Keratinocyte (primary cell): ENCODE results near the gene PRIMA1.

Source experiments
- EZH2 ChIP-seq: IDR thresholded peaks from one replicate; pipeline ENCODE4 v1.6.1; 2012; ENCODE audit warnings: inconsistent platforms, mild to moderate bottlenecking, low read length, moderate library complexity
- TF ChIP-seq, protein P1 (sequence below), 3 experiments: IDR thresholded peaks in 1 of 3; conservative IDR thresholded peaks in 1 of 3; optimal IDR thresholded peaks in 1 of 3; 2 replicates in 2 of 3; 3 replicates in 1 of 3; pipeline versions ENCODE3 to v1.5.1; 2011; ENCODE audit warnings: low read length in 3 of 3, mild to moderate bottlenecking in 3 of 3, moderate library complexity in 2 of 3, control low read depth in 1 of 3, inconsistent platforms in 1 of 3; ENCODE audit not compliant: insufficient read depth in 2 of 3; ENCODE audit errors: extremely low read depth in 1 of 3

DNA sequence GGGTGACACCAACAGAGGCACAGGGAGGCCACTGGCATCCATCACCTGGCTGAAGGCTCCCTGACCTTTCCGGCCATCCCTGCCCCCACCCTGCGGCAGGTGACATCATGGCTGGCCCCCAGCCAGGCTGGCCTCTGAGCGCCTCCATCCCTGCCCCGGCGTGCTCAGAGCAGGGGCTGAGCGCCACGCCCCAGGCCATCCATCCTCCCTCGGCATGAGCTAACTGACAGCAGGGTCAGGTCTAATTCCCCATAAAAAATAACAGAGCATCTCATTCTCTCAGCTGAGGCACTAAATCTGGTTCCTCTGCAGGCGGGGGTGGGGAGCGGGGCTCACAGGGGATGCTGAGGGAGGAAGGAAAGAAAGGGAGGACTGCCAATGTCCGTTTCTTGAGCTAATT, 50.7 kb downstream of the PRIMA1 start:
- TF ChIP-seq, protein P1, sequence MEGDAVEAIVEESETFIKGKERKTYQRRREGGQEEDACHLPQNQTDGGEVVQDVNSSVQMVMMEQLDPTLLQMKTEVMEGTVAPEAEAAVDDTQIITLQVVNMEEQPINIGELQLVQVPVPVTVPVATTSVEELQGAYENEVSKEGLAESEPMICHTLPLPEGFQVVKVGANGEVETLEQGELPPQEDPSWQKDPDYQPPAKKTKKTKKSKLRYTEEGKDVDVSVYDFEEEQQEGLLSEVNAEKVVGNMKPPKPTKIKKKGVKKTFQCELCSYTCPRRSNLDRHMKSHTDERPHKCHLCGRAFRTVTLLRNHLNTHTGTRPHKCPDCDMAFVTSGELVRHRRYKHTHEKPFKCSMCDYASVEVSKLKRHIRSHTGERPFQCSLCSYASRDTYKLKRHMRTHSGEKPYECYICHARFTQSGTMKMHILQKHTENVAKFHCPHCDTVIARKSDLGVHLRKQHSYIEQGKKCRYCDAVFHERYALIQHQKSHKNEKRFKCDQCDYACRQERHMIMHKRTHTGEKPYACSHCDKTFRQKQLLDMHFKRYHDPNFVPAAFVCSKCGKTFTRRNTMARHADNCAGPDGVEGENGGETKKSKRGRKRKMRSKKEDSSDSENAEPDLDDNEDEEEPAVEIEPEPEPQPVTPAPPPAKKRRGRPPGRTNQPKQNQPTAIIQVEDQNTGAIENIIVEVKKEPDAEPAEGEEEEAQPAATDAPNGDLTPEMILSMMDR (optimal IDR thresholded peaks at IDR 0.05 in 1 of 3, IDR thresholded peaks at IDR 0.05 in 1 of 3, conservative IDR thresholded peaks at IDR 0.05 in 1 of 3; ENCODE audit: extremely low read depth in 1 of 3, insufficient read depth in 2 of 3, low read length in 3 of 3), result no peak
- no peak for TF ChIP-seq EZH2
